ENCODE data around the gene UCK1.

UCK1 gene

GRCh38 chr9:131534721-131535237 is 3.7 kb upstream of the UCK1 start:
- H3K4me3 ChIP-seq (ENCODE audit: low read depth, low read length) = no peak overlapping the region
- no peak for TF ChIP-seq CTCF (IDR thresholded peaks at IDR 0.05; ENCODE audit: low read depth, low read length, missing control alignments)
- no peak overlapping the region for H3K27ac ChIP-seq
- in situ Hi-C loops (cut with HindIII; ENCODE audit: low pct_ligation_motif_present, low sequenced_read_pairs) = no loop called here
- DNase-seq = no peak
- no peaks in the 10 kb centered on the region for H3K27me3 ChIP-seq (replicated peaks)
- no peaks in the 10 kb centered on the region for H3K36me3 ChIP-seq (replicated peaks)

GRCh38 chr9:131530546-131530919 is 530 bp downstream of the UCK1 start:
- Histone ChIP-seq H3K27ac (no peak overlapping the region), H3K4me3 (ENCODE audit: low read depth, low read length) (peak overlapping the region; percentile 74), H3K27me3 (replicated peaks) (no peaks in the 10 kb centered on the region), H3K36me3 (replicated peaks) (peaks cover 15% of the 10 kb centered on the region)
- in situ Hi-C loops (cut with HindIII; ENCODE audit: low pct_ligation_motif_present, low sequenced_read_pairs) = no loop called here
- TF ChIP-seq CTCF (IDR thresholded peaks at IDR 0.05; ENCODE audit: low read depth, low read length, missing control alignments) = peak; percentile 59
- DNase-seq = peak; percentile 14

- H3K36me3 ChIP-seq (replicated peaks) = peaks cover 15% of the 10 kb centered on the region
- peak overlapping the region; percentile 74 for H3K4me3 ChIP-seq (ENCODE audit: low read depth, low read length)
- no peaks in the 10 kb centered on the region for H3K27me3 ChIP-seq (replicated peaks)
- no peak for TF ChIP-seq CTCF (IDR thresholded peaks at IDR 0.05; ENCODE audit: low read depth, low read length, missing control alignments)
- in situ Hi-C loops (cut with HindIII; ENCODE audit: low pct_ligation_motif_present, low sequenced_read_pairs) = no loop called here
- DNase-seq = no peak
- no peak overlapping the region for H3K27ac ChIP-seq
Measured at GRCh38 chr9:131529597-131530545, 1.2 kb downstream of the UCK1 start.

- TF ChIP-seq CTCF (IDR thresholded peaks at IDR 0.05; ENCODE audit: low read depth, low read length, missing control alignments) = no peak
- DNase-seq = no peak
- Histone ChIP-seq H3K4me3 (ENCODE audit: low read depth, low read length) (no peak overlapping the region), H3K27ac (no peak overlapping the region), H3K27me3 (replicated peaks) (no peaks in the 10 kb centered on the region), H3K36me3 (replicated peaks) (peaks cover 22% of the 10 kb centered on the region)
- in situ Hi-C loops (cut with HindIII; ENCODE audit: low pct_ligation_motif_present, low sequenced_read_pairs) = no loop called here
Measured at GRCh38 chr9:131528886-131529505, 2.1 kb downstream of the UCK1 start.

- in situ Hi-C loops (cut with HindIII; ENCODE audit: low pct_ligation_motif_present, low sequenced_read_pairs) = no loop called here
- Histone ChIP-seq H3K4me3 (ENCODE audit: low read depth, low read length) (no peak overlapping the region), H3K27me3 (replicated peaks) (no peaks in the 10 kb centered on the region), H3K27ac (no peak overlapping the region), H3K36me3 (replicated peaks) (peaks cover 30% of the 10 kb centered on the region)
- no peak for TF ChIP-seq CTCF (IDR thresholded peaks at IDR 0.05; ENCODE audit: low read depth, low read length, missing control alignments)
- no peak for DNase-seq
Measured at GRCh38 chr9:131528186-131528585, 2.9 kb downstream of the UCK1 start.

All from brain microvascular endothelial cell (primary cell).